SK-N-SH (cell line): ENCODE data around the gene KRTAP9-7.

Experiments
- CTCF ChIP-seq: fragments of 200-600 bp; sonication (generic); IDR thresholded peaks from 2 replicates; pipeline ENCODE4 v1.6.1; 2017; ENCODE audit warnings: antibody characterized with exemption, mild to moderate bottlenecking, moderate library complexity
- FOXJ3 ChIP-seq: sonication (generic); formaldehyde crosslinking; IDR thresholded peaks from 2 replicates; pipeline ENCODE4 v1.5.1; 2020; ENCODE audit warnings: mild to moderate bottlenecking, missing genetic modification reagents
- POLR2AphosphoS5 ChIP-seq: IDR thresholded peaks from 2 replicates; pipeline ENCODE4 v1.6.1; 2012; ENCODE audit warnings: low read depth, low read length

DNA sequence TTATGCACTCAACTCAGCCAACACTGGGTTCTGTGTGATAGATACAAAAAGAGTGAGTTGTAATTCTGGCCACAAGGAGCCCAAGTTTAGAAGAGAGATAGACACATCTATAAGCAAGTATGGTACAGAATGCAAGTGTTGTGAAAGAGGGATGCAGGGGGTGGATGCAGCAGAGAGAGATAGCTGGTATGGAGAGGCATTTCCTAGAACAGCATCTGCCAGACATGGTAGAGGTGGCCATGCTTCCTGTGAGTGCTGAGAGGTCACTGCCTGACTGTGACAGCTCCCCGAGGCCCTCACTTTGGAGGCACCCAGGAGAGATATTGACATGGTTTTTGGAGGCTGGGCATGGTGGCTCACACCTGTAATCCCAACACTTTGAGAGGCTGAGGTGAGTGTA is 35.6 kb downstream of the KRTAP9-7 start:
- TF ChIP-seq FOXJ3 (CRISPR knock-in tag) (no peak), CTCF (no peak), POLR2AphosphoS5 (no peak)
